Frontal cortex (tissue), 4 donors: ENCODE data around the gene DNAJB11. TPM values are rescaled to one million over a fixed set of nuclear protein-coding genes. Genes with fewer than 3 reads are reported as not detected.
A peak's percentile ranks its signal among the peaks of the same experiment; 100 is the strongest.
"Not testable (repeated sequence)": the region's sequence is repeated elsewhere in the genome, so short reads cannot be mapped to it uniquely, and the experiment has no call there.

Experiments
- DNase-seq, 2 donors: peaks; one replicate each; pipeline ENCODE4 v3.0.0; 2012; ENCODE audit warnings: low spot score in 2 of 2
- FAIRE-seq: peaks from 2 replicates; lab custom pipeline; 2012; peaks lifted over from hg19 to GRCh38; lab: Jason Lieb, UNC
- total RNA-seq: library from RNA; depleted of rRNA; stranded (reverse); fragments of >200 nt; gene quantifications from one replicate; pipeline ENCODE4 v1.2.3, GENCODE V29; 2014
- donor health status: control.
- donor health status: control.
- donor health status: control.

The DNAJB11 gene
- total RNA-seq, 1 donor from 2014 or later = 31.4 TPM

- DNase-seq (no peak), FAIRE-seq (no peak)
Measured at GRCh38 chr3:186549497-186549896, 21.0 kb upstream of the DNAJB11 start.

GRCh38 chr3:186551387-186551786 is 19.1 kb upstream of the DNAJB11 start:
- FAIRE-seq = no peak
- no peak for DNase-seq

- no peak for DNase-seq
- no peak for FAIRE-seq
Measured at GRCh38 chr3:186552408-186553031, 18.0 kb upstream of the DNAJB11 start.

- FAIRE-seq (no peak), DNase-seq (no peak)
Measured at GRCh38 chr3:186564586-186564985, 5.9 kb upstream of the DNAJB11 start.

- DNase-seq (peak in 1 of 2 donors; percentile 22), FAIRE-seq (no peak)
Measured at GRCh38 chr3:186566772-186567071, 3.8 kb upstream of the DNAJB11 start.

- FAIRE-seq (no peak), DNase-seq (peak; percentile 82 to 83)
Measured at GRCh38 chr3:186567072-186567921, 3.2 kb upstream of the DNAJB11 start, which contains the start of gene TBCCD1. Gene TBCCD1 (minus strand): TSS chr3:186567339. CDS start chr3:186564329, 3,010 bp downstream.

- not testable (repeated sequence) for FAIRE-seq, DNase-seq
Measured at GRCh38 chr3:186569361-186569760, 1.2 kb upstream of the DNAJB11 start.

GRCh38 chr3:186569779-186570095 is 783 bp upstream of the DNAJB11 start:
- FAIRE-seq (no peak), DNase-seq (no peak)

GRCh38 chr3:186570941-186571643 is 572 bp downstream of the DNAJB11 start:
- FAIRE-seq (no peak), DNase-seq (no peak)

- FAIRE-seq = no peak
- no peak for DNase-seq
Measured at GRCh38 chr3:186571644-186572013, 1.1 kb downstream of the DNAJB11 start.

GRCh38 chr3:186577521-186577920 is 7.0 kb downstream of the DNAJB11 start:
- FAIRE-seq (no peak), DNase-seq (no peak)

GRCh38 chr3:186580785-186581184 is 10.3 kb downstream of the DNAJB11 start:
- FAIRE-seq (no peak), DNase-seq (no peak)

GRCh38 chr3:186582541-186582940 is 12.0 kb downstream of the DNAJB11 start:
- no peak for FAIRE-seq
- DNase-seq = no peak

GRCh38 chr3:186583831-186584230 is 13.3 kb downstream of the DNAJB11 start:
- FAIRE-seq (no peak), DNase-seq (no peak)

GRCh38 chr3:186586245-186586644 is 15.7 kb downstream of the DNAJB11 start:
- not testable (repeated sequence) for FAIRE-seq, DNase-seq

- DNase-seq = no peak
- FAIRE-seq = no peak
Measured at GRCh38 chr3:186587183-186587582, 16.7 kb downstream of the DNAJB11 start.

- no peak for FAIRE-seq
Measured at GRCh38 chr3:186588632-186589031, 18.1 kb downstream of the DNAJB11 start.

GRCh38 chr3:186589121-186589520 is 18.6 kb downstream of the DNAJB11 start:
- no peak for FAIRE-seq
- no peak for DNase-seq

More at GRCh38 chr3:186588632-186589031, 18.1 kb downstream of the DNAJB11 start:
- no peak for DNase-seq

GRCh38 chr3:186589856-186590579 is 19.5 kb downstream of the DNAJB11 start:
- DNase-seq = no peak
- no peak for FAIRE-seq

GRCh38 chr3:186590580-186591295 is 20.2 kb downstream of the DNAJB11 start:
- FAIRE-seq (no peak), DNase-seq (no peak)
